HUES6 (cell line): Measurements from ENCODE around the gene CCNL1.

ENCODE experiments used
- H3K27ac ChIP-seq: 2 replicates; pipeline ENCODE4 v1.7.0; 2013; ENCODE audit warnings: low read depth, mild to moderate bottlenecking, low read length, inconsistent platforms
- H3K27me3 ChIP-seq: 2 replicates; pipeline ENCODE4 v1.6.1; 2013; ENCODE audit warnings: low read length; ENCODE audit not compliant: control insufficient read depth, insufficient read depth
- H3K36me3 ChIP-seq: 2 replicates; pipeline ENCODE4 v1.6.1; 2013; ENCODE audit warnings: low read length; ENCODE audit not compliant: control insufficient read depth, insufficient read depth
- H3K4me1 ChIP-seq: 2 replicates; pipeline ENCODE4 v1.6.1; 2013; ENCODE audit warnings: low read length; ENCODE audit not compliant: control insufficient read depth, insufficient read depth
- H3K4me3 ChIP-seq: 2 replicates; pipeline ENCODE4 v1.5.1; 2013; ENCODE audit warnings: low read depth, low read length
- H3K9ac ChIP-seq: one replicate; pipeline ENCODE4 v1.6.1; 2013; ENCODE audit warnings: mild to moderate bottlenecking, low read length
- H3K9me3 ChIP-seq: 2 replicates; pipeline ENCODE4 v1.6.1; 2013; ENCODE audit warnings: low read depth, low read length; ENCODE audit not compliant: control insufficient read depth, insufficient read depth

Gene CCNL1

DNA sequence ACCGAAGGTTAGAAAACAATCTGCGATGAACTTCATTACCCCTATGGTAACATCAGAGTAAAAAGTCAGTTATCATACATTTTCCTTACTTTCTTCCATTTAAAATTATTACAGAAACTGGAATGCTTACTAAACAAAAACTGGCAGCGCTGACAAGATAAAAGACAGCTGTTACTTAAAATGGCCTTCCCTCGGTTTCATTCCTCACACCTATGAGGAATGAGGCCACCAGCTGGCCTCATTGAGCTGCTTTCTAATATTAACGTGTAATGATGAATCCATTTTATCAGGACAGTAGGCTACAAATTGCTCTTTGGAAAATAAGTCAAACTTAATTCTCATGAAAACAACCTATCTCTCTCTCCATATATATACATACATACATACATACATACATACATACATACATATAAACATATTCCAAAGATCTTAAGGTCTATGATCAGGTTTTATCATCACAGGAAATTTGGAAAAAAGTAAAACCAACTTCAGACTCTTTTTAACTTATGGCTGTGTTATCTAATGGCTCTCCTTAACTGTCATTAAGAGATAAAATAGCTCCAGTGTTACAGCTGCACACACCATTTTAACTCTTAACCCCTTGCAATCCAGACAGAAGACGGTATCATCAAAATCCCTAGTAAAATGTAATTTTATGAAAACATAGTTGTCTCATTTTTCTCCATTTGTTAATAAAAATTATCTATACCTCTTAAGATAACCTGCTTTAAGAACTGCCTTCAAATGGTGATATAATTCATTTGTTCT is 5.2 kb downstream of the CCNL1 start:
- Histone ChIP-seq H3K9me3 (no peaks in the 10 kb centered on the region), H3K9ac (no peak overlapping the region), H3K4me1 (peaks cover 14% of the 10 kb centered on the region), H3K27ac (no peak overlapping the region), H3K36me3 (peaks cover 96% of the 10 kb centered on the region), H3K4me3 (no peak overlapping the region), H3K27me3 (no peaks in the 10 kb centered on the region)

DNA sequence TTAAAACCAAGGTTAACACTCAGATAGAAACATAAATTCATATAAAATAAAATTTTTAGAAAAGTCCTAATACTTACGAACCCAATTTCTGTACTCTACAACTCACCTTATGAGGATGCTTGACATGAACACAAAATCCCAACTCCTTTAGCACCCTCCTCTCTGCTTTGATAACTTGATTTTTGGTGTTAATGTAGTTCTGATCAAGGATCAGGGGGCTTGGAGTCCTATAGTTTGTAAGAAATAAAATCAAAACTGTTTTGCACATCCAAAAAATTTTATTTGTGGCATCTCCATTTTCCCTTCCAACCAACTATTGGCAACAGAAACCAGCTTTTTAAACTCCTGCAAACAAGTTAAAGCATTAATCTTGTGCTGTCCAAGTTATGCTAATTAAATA is 7.0 kb downstream of the CCNL1 start:
- Histone ChIP-seq H3K27me3 (no peaks in the 10 kb centered on the region), H3K9ac (no peak overlapping the region), H3K27ac (no peak overlapping the region), H3K4me3 (no peak overlapping the region), H3K4me1 (peaks cover 6% of the 10 kb centered on the region; the same call in 1 of the 2 replicates), H3K36me3 (peaks cover 100% of the 10 kb centered on the region), H3K9me3 (no peaks in the 10 kb centered on the region)

DNA sequence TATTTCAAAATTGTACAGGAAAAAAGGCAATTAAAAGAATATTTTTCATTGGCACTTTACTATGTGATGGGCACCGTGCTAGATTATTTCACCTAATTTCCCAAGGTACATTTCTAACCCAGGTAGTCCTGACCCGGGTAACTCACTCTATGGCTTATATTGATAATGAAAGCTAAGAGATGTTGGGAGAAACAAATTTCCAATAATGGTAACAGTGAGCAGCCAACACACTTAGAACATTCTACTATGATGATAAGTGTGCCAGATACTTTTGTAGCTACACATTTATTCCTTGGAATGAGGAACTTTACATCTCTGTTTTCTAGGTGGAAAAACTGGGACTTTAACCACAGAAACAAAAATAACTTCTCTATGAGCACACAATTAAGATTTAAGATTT is 7.5 kb downstream of the CCNL1 start:
- Histone ChIP-seq H3K36me3 (peaks cover 100% of the 10 kb centered on the region), H3K27ac (no peak overlapping the region), H3K9me3 (no peaks in the 10 kb centered on the region), H3K27me3 (no peaks in the 10 kb centered on the region), H3K9ac (no peak overlapping the region), H3K4me1 (0 out of 2 replicates have a peak, but pooled peaks cover 2% of the 10 kb centered on the region), H3K4me3 (no peak overlapping the region)

- H3K27ac ChIP-seq: no peak overlapping the region
- H3K4me1 ChIP-seq: 0 out of 2 replicates have a peak, but pooled peaks cover 2% of the 10 kb centered on the region
- no peak overlapping the region for H3K9ac ChIP-seq
- H3K36me3 ChIP-seq: peaks cover 100% of the 10 kb centered on the region
- H3K4me3 ChIP-seq: no peak overlapping the region
- H3K9me3 ChIP-seq: no peaks in the 10 kb centered on the region
- no peaks in the 10 kb centered on the region for H3K27me3 ChIP-seq
These were observed 8.3 kb downstream of the CCNL1 start for GRCh38 chr3:157151627-157152026.

DNA sequence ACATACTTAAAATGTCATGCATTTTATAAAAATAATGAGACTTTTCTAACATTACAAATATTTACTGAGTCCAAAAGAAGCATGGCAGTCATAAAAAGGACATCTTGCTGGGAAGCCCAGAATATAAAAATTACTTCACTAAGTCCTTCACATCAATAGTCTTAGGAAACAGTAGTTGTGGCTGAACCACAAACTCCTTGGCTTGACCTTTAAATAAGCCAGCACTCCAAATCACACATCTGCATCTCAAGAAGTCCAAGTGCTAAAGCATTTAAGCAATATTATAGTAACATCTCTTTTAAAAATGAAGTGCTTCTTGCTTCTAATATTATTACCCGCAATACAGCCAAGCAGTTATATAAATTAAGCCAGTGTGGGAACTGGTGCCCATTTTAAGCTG is 8.8 kb downstream of the CCNL1 start:
- Histone ChIP-seq H3K9ac (no peak overlapping the region), H3K27me3 (no peaks in the 10 kb centered on the region), H3K27ac (no peak overlapping the region), H3K4me3 (no peak overlapping the region), H3K9me3 (no peaks in the 10 kb centered on the region), H3K36me3 (peaks cover 100% of the 10 kb centered on the region), H3K4me1 (0 out of 2 replicates have a peak, but pooled peaks cover 2% of the 10 kb centered on the region)

GRCh38 chr3:157149136-157149696 is 10.7 kb downstream of the CCNL1 start:
- no peaks in the 10 kb centered on the region for H3K9me3 ChIP-seq
- H3K27me3 ChIP-seq: no peaks in the 10 kb centered on the region
- no peak overlapping the region for H3K9ac ChIP-seq
- no peak overlapping the region for H3K27ac ChIP-seq
- no peaks in the 10 kb centered on the region for H3K4me1 ChIP-seq
- H3K4me3 ChIP-seq: no peak overlapping the region
- peaks cover 97% of the 10 kb centered on the region for H3K36me3 ChIP-seq

DNA sequence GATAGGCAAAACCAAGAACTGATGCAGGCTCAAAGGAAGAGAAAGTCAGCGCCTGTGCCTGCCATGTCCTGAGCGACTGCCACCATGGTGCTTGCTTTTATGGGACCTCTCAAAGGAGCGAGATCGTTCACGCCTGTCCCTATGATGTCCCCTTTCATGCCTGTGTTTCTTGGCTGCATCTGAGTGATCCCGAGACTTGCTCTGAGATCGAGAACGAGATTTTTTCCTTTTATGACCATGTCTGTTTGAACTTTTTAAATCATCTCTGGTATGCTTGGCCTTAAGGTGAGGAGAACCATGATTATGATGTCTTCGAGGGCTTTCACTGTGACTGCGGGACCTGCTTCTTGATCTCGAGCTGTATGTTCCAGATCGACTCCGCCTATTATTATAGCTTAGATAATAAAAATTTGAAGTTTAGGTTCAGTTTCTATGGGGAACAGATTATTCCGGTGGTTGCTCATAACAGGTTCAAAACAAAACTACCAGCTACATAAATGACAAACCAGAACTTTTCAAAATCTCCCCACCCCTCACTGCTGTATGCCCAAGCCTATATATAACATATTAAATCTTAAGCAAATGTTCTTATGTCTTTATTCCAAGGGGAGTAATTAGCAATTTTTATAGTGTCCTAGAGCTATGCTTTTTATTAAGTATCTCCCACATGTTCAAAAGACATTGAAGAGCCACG is 11.6 kb downstream of the CCNL1 start:
- Histone ChIP-seq H3K9me3 (no peaks in the 10 kb centered on the region), H3K27ac (no peak overlapping the region), H3K27me3 (no peaks in the 10 kb centered on the region), H3K4me1 (no peaks in the 10 kb centered on the region), H3K4me3 (no peak overlapping the region), H3K36me3 (peaks cover 95% of the 10 kb centered on the region), H3K9ac (no peak overlapping the region)

- Histone ChIP-seq H3K27ac (no peak overlapping the region), H3K9ac (no peak overlapping the region), H3K9me3 (no peaks in the 10 kb centered on the region), H3K4me3 (no peak overlapping the region), H3K27me3 (no peaks in the 10 kb centered on the region), H3K4me1 (no peaks in the 10 kb centered on the region), H3K36me3 (peaks cover 88% of the 10 kb centered on the region)
These were observed 12.7 kb downstream of the CCNL1 start for GRCh38 chr3:157147099-157147803.

DNA sequence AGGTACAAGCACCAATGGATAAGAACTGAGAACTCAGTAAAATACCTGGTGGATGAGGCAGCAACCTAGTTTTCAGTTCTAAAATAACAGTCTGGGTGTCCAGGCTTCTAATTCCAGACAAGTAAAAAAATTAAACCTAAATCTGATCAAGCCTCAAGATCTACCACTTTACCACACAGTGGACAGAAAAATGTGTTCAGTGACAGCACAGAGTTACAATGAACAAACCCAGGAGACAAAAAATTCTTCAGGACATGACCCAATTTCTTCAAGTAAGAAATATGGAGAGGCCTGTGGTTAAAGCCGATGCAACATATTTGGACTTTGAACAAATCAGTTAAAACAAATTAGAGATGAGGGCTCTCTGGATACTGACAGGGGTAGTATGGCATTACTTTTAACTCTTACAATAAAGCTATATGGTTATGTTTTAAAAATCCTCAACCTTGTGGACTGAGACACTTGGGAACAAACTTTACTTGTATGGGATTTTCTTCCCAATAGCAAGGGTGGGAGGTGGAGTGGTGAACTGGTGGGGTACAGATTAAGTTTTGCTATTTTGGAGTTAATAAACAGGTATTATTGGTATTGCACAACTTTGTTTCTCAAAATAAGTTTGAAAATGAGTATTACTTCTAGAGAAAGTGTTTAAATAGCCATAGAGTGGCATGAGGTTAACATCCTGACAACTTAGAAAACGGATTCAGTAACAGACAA is 14.2 kb downstream of the CCNL1 start:
- Histone ChIP-seq H3K36me3 (peaks cover 73% of the 10 kb centered on the region), H3K9ac (no peak overlapping the region), H3K27ac (no peak overlapping the region), H3K4me1 (no peaks in the 10 kb centered on the region), H3K4me3 (no peak overlapping the region), H3K9me3 (no peaks in the 10 kb centered on the region), H3K27me3 (no peaks in the 10 kb centered on the region)

DNA sequence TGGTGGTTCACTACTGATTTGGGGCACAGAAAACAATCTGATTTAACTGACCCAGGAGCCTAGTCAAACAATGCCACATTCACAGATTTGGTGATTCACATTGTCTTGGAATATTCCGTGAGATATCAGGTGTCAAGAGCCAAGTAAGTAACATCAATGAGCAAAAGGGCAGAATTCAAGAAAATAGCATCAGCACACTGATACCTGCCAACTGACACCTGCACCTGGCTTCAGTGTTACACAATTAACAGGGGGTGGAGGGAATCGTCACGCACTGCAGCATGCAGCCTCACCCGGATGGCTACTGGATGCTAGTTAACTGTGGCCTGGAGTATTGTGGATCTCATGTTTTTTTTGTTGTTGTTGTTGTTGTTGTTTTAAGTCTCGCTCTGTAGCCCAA is 17.6 kb downstream of the CCNL1 start:
- Histone ChIP-seq H3K27ac (no peak overlapping the region), H3K36me3 (peaks cover 38% of the 10 kb centered on the region), H3K4me1 (no peaks in the 10 kb centered on the region), H3K4me3 (no peak overlapping the region), H3K9me3 (peaks cover 3% of the 10 kb centered on the region; the same call in 1 of the 2 replicates), H3K9ac (no peak overlapping the region), H3K27me3 (no peaks in the 10 kb centered on the region)
